Measurements from ENCODE around the gene A2M. TPM values are rescaled to one million over a fixed set of nuclear protein-coding genes. Genes with fewer than 3 reads are reported as not detected.

The A2M gene
- total and polyA plus RNA-seq, 2 donors (not counting 3 experiments of a cell fraction or from before 2014, with no cell fraction given) = 11.5 to 16.9 TPM

DNA sequence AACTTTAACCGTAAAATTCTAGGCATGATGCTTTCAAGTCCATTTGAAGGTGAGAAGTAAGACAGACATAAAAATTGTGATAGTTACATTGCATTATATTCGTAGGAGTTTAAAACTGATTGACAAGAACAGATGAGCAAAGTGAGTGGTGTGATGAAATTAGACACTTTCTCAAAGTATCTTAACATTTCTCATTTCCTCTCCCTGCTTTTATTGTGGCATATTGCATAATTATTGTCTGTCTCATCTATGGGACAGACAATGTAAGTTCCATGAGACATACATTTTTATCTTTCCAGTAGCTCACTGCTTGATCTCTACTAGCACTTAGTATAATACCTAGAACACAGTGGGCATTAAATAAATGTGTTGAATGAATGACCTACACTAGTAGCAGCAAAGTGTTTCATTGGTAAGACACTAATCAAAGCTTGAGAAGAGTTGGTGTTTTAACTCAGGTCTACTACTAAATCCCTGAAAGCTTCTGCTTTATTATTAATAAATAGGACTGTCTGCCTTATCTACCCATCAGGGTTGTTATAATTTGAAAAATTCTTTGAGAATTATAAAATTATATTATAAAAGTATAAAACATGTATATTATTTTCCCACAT, 19.0 kb downstream of the A2M start:
- no peaks in the 10 kb centered on the region for H4K20me1 ChIP-seq (replicated peaks; ENCODE audit: control insufficient read depth, extremely low read depth, insufficient read depth, low read length)
- no peak for FAIRE-seq
- no peaks in the 10 kb centered on the region for H3K36me3 ChIP-seq (ENCODE audit: control insufficient read depth in 2 of 2, extremely low read depth in 1 of 2, insufficient read depth in 2 of 2, low read length in 2 of 2)
- dilution Hi-C loops (cut with MboI; ENCODE audit: extremely low pct_ligation_motif_present, low sequenced_read_pairs) = no loop called here
- H3K9ac ChIP-seq (replicated peaks; ENCODE audit: extremely low read depth, insufficient read depth, low read length) = no peak overlapping the region
- POLR2A ChIA-PET = no interaction called here
- no peak overlapping the region for H3K4me2 ChIP-seq (ENCODE audit: insufficient read depth, low read length)
- H3K27me3 ChIP-seq (ENCODE audit: control insufficient read depth in 2 of 2, insufficient read depth in 2 of 2, low read length in 2 of 2) = peaks cover 0 to 3% of the 10 kb centered on the region in 2 experiments
- no peaks in the 10 kb centered on the region for H3K4me1 ChIP-seq (ENCODE audit: control insufficient read depth, extremely low read depth, insufficient read depth, low read length)
- no peak for TF ChIP-seq GATA2 (IDR thresholded peaks at IDR 0.05; ENCODE audit: insufficient read depth, insufficient read length, low read depth, low read length)
- TF ChIP-seq POLR2AphosphoS5 (IDR thresholded peaks at IDR 0.05; ENCODE audit: insufficient read depth, low read depth, low read length) = no peak
- TF ChIP-seq FOS (IDR thresholded peaks at IDR 0.05; ENCODE audit: borderline replicate concordance, insufficient read depth, low read length) = no peak
- no peak for TF ChIP-seq POLR2A (IDR thresholded peaks at IDR 0.05; ENCODE audit: low read depth, low read length)
- TF ChIP-seq, protein P1, sequence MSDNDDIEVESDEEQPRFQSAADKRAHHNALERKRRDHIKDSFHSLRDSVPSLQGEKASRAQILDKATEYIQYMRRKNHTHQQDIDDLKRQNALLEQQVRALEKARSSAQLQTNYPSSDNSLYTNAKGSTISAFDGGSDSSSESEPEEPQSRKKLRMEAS (IDR thresholded peaks at IDR 0.05; ENCODE audit: insufficient read depth, insufficient read length) = no peak
- TF ChIP-seq MYC (IDR thresholded peaks at IDR 0.05; ENCODE audit: low read depth, low read length) = no peak
- TF ChIP-seq JUN (IDR thresholded peaks at IDR 0.05; ENCODE audit: borderline replicate concordance, insufficient read depth, insufficient read length, low read depth) = no peak
- TF ChIP-seq, protein P2, sequence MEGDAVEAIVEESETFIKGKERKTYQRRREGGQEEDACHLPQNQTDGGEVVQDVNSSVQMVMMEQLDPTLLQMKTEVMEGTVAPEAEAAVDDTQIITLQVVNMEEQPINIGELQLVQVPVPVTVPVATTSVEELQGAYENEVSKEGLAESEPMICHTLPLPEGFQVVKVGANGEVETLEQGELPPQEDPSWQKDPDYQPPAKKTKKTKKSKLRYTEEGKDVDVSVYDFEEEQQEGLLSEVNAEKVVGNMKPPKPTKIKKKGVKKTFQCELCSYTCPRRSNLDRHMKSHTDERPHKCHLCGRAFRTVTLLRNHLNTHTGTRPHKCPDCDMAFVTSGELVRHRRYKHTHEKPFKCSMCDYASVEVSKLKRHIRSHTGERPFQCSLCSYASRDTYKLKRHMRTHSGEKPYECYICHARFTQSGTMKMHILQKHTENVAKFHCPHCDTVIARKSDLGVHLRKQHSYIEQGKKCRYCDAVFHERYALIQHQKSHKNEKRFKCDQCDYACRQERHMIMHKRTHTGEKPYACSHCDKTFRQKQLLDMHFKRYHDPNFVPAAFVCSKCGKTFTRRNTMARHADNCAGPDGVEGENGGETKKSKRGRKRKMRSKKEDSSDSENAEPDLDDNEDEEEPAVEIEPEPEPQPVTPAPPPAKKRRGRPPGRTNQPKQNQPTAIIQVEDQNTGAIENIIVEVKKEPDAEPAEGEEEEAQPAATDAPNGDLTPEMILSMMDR (IDR thresholded peaks at IDR 0.05; ENCODE audit: extremely low read depth in 1 of 2, insufficient read depth in 1 of 2, low read depth in 1 of 2, low read length in 2 of 2) = no peak
- TF ChIP-seq EZH2 (IDR thresholded peaks at IDR 0.05; ENCODE audit: borderline replicate concordance, low read depth, low read length, severe bottlenecking) = no peak
- CTCF ChIA-PET = interaction anchor here (1.9 kb wide), 1 partner anchor 552 kb away, joined by 4 read pairs; no protein-coding TSS in a partner anchor
- DNase-seq (ENCODE audit: low read depth, low spot score) = no peak
- H2AFZ ChIP-seq (ENCODE audit: low read depth, low read length) = no peak overlapping the region
- no peak overlapping the region for H3K4me3 ChIP-seq (replicated peaks in 1 of 3; ENCODE audit: insufficient read depth in 1 of 3, low read depth in 1 of 3, low read length in 3 of 3)
- BruUV-seq (replicated peaks) = no TSS peak
- H3K79me2 ChIP-seq (ENCODE audit: control insufficient read depth, insufficient read depth, low read length) = no peaks in the 10 kb centered on the region
- intact Hi-C loops (cut with micrococcal nuclease) = no loop called here
- H3K27ac ChIP-seq (ENCODE audit: insufficient read depth, low read depth, low read length) = no peak overlapping the region
- H3K9me1 ChIP-seq (replicated peaks; ENCODE audit: control insufficient read depth, extremely low read depth, insufficient read depth, low read length) = no peaks in the 10 kb centered on the region
- no peaks in the 10 kb centered on the region for H3K9me3 ChIP-seq (replicated peaks; ENCODE audit: control insufficient read depth, insufficient read depth, low read length)
